Inferior parietal cortex (tissue), 1 donor: ENCODE results near the gene PCGF6.
"Not testable (repeated sequence)": the region's sequence is repeated elsewhere in the genome, so short reads cannot be mapped to it uniquely, and the experiment has no call there.

Source experiments
- DNase-seq: peaks from one replicate; pipeline ENCODE4 v3.0.0-alpha.2; 2016; ENCODE audit errors: extremely low spot score

The PCGF6 gene

GRCh38 chr10:103350517-103351260, at the start of gene PCGF6:
Gene PCGF6 (minus strand): TSS chr10:103351140. CDS start chr10:103351066, 74 bp downstream.
- peak; percentile 86 for DNase-seq

- no peak for DNase-seq
These were observed 46.4 kb upstream of the PCGF6 start for GRCh38 chr10:103397191-103397825.

- no peak for DNase-seq
These were observed 45.8 kb upstream of the PCGF6 start for GRCh38 chr10:103396789-103397087.

GRCh38 chr10:103396067-103396788, 45.3 kb upstream of the PCGF6 start, which contains the start of the genes ATP5MK and PDCD11:
Gene ATP5MK (minus strand): TSS chr10:103396475. CDS start chr10:103392457, 4,018 bp downstream.
Gene PDCD11 (plus strand): TSS chr10:103396626. CDS start chr10:103398427, 1,801 bp downstream.
- DNase-seq, result peak; percentile 99

- DNase-seq, result no peak
These were observed 44.8 kb upstream of the PCGF6 start for GRCh38 chr10:103395754-103396066.

- DNase-seq, result no peak
These were observed 43.2 kb upstream of the PCGF6 start for GRCh38 chr10:103394180-103394579.

- no peak for DNase-seq
These were observed 31.8 kb upstream of the PCGF6 start for GRCh38 chr10:103382769-103383168.

- no peak for DNase-seq
These were observed 23.3 kb upstream of the PCGF6 start for GRCh38 chr10:103374263-103374662.

GRCh38 chr10:103373544-103373943, 22.6 kb upstream of the PCGF6 start:
- no peak for DNase-seq

GRCh38 chr10:103367782-103368518, 17.0 kb upstream of the PCGF6 start, which contains the start of gene TAF5:
Gene TAF5 (plus strand): TSS chr10:103367976. CDS start chr10:103367990, 14 bp downstream.
- peak; percentile 97 for DNase-seq

GRCh38 chr10:103367379-103367781, 16.4 kb upstream of the PCGF6 start:
- DNase-seq, result no peak

GRCh38 chr10:103360791-103361190, 9.9 kb upstream of the PCGF6 start:
- not testable (repeated sequence) for DNase-seq

- DNase-seq, result not testable (repeated sequence)
These were observed 8.6 kb upstream of the PCGF6 start for GRCh38 chr10:103359493-103359892.

- DNase-seq, result no peak
These were observed 5.1 kb upstream of the PCGF6 start for GRCh38 chr10:103355906-103356599.

- DNase-seq, result not testable (repeated sequence)
These were observed 3.6 kb upstream of the PCGF6 start for GRCh38 chr10:103354567-103354966.

GRCh38 chr10:103353281-103353680, 2.3 kb upstream of the PCGF6 start:
- no peak for DNase-seq

GRCh38 chr10:103350175-103350516, 794 bp downstream of the PCGF6 start:
- DNase-seq, result no peak

GRCh38 chr10:103336370-103336769, 14.6 kb downstream of the PCGF6 start:
- no peak for DNase-seq

GRCh38 chr10:103334567-103334966, 16.4 kb downstream of the PCGF6 start:
- no peak for DNase-seq

- peak; percentile 57 for DNase-seq
These were observed 16.9 kb downstream of the PCGF6 start for GRCh38 chr10:103333934-103334520.

- DNase-seq, result no peak
These were observed 23.0 kb downstream of the PCGF6 start for GRCh38 chr10:103327906-103328305.
